HG02840 (cell line): ENCODE measurements around the gene SNRK.
"Not testable (repeated sequence)": the region's sequence is repeated elsewhere in the genome, so short reads cannot be mapped to it uniquely, and the experiment has no call there.

Experiments
- ATAC-seq: cut with Tn5 transposase; IDR thresholded peaks from one replicate; pipeline ENCODE4 v1.9.1; 2021; ENCODE audit warnings: mild to moderate bottlenecking, moderate library complexity, moderate number of reproducible peaks; ENCODE audit not compliant: unreplicated experiment, low FRiP score

The SNRK gene

DNA sequence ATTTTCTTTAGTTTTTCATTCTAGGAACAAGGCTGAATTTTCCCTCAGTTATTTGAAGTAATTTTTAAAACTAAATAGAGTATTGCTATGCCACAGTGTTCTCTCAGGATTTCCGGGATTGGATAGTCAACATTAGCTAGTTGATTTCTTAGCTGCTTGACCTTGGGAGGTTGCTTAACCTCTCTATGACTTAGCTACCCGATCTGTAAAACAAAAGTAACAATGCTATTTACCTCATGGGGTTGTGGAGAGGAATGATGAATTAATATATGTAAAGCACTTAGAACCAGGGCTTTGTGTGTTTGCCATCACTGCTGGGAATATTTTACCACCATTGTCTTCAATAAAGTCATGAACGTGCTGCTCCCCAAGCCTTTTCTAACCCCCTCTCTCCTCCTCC is 57.5 kb downstream of the SNRK start:
- no peak for ATAC-seq

- no peak for ATAC-seq
Observed at GRCh38 chr3:43344520-43344919, 58.2 kb downstream of the SNRK start.

DNA sequence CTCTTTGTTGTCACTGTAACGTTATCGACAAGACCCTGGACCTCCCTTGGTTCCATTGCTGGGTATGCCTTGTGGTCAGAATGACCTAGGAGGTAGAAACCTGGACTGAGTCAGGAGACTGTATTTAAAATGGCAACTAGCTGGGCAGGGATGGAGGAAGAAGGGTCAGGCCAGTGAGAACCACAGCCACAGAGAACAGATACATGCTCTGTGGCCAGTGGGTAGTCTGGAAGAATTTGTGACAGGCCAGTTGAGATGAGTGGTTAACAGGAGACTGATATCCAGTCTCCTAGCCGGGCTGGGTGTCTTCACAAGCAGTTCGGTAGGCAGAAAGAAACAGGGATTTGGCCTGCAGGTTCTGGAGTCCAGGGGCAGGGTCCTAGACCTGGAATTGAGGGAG is 58.9 kb downstream of the SNRK start:
- ATAC-seq: no peak

- ATAC-seq: no peak
Observed at GRCh38 chr3:43345877-43346276, 59.5 kb downstream of the SNRK start.

- ATAC-seq: no peak
Observed at GRCh38 chr3:43346978-43347749, 60.8 kb downstream of the SNRK start.

DNA sequence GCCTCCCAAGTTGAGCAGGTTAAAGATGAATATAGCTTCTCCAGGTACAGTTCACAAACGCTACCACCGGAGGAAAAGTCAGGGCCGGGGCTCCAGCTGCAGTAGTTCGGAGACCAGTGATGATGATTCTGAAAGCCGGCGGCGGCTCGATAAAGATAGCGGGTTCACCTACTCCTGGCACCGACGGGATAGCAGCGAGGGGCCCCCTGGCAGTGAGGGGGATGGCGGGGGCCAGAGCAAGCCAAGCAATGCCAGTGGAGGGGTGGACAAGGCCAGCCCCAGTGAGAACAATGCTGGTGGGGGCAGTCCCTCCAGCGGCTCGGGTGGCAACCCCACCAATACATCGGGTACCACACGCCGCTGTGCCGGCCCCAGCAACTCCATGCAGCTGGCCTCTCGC is 61.4 kb downstream of the SNRK start:
- no peak for ATAC-seq

GRCh38 chr3:43348350-43348749 is 62.0 kb downstream of the SNRK start:
- no peak for ATAC-seq

DNA sequence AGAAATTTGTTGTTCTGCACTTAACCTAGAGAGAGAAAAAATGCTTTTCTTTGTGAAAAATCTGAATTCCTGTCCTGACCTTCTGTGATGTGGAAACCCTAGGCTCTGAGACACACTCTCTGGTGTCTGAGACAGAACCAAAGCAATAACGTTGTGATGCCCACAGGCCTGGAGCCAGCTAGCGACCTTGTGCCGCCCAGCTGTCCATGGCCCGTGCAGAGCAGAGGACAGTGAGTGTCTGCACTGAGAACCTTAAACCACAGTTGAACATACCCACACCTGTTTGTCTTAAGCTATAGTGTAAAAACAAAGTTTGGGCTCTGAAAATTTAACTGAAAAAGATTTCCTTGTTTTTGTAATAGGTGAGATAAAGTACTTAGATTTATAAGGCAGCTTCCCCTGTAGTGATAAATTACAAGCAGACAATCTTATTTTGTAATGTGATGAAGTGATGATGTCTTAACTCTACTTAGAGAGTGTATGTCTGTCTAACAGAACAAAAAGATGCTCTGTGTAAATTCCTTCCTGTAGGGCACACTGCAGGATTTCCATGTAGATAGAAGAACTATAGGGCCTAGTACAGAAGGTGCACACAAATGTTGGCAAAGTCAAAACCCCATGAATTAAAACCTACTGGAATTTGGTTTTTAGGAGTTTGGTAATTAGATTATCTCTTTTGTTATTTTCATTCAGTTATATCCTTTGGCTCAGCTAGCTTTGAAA is 62.7 kb downstream of the SNRK start:
- ATAC-seq: no peak

- no peak for ATAC-seq
Observed at GRCh38 chr3:43349716-43350115, 63.4 kb downstream of the SNRK start.

GRCh38 chr3:43353393-43353792 is 67.1 kb downstream of the SNRK start:
- no peak for ATAC-seq

DNA sequence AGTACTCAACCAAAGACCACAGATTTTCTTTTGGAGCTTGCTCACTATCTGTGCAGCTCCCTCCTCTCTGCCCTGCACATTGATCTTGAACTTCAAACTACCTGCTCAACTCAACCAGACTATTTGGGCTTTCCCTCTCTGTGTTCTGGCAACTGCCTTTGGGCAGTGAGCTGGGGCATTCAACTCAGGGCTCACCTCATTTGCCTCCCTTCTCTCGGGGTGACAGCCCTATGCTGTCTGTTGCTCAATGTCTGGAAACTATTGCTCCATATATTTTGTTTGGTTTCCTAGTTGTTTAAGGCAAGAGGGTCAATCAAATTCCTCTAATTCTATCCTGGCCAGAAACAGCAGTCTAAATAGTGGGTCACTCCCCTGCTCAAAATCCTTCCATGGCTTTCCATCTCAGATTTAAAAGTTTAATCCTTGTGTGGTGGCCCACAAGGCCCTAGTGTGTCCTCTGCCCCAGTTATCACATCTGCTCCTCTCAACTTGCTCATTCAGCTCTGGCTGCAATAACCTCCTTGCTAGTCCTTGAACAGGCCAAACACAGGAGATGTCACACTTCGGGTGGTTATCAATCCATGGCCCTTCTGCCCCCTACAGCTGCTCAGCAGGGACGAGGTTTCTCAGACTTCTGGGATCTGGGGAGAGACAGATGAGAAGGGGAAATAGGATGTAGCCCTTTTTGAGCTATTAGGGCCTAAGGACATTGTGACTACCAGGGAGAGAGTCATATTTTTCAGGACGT is 67.8 kb downstream of the SNRK start:
- no peak for ATAC-seq

GRCh38 chr3:43356033-43356432 is 69.7 kb downstream of the SNRK start:
- not testable (repeated sequence) for ATAC-seq

DNA sequence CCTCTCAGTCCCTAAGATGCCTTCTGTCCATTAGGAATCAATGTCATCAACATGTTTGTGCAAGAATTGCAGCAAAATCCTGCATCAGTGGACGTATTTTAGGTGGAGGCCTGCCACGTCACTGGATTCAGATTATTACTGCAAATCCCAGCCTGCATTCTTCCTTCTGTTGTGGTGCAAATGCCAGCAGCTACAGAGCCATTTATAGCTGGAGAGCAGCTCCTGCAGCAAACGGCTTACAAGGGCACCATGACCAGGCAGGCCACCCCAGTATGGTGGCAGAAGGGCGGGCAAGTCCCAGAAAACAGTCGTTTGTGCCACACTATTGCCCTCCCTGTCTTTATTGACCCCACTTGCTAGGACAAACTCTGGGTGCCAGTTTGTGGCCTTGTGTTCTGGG is 74.7 kb downstream of the SNRK start:
- no peak for ATAC-seq

DNA sequence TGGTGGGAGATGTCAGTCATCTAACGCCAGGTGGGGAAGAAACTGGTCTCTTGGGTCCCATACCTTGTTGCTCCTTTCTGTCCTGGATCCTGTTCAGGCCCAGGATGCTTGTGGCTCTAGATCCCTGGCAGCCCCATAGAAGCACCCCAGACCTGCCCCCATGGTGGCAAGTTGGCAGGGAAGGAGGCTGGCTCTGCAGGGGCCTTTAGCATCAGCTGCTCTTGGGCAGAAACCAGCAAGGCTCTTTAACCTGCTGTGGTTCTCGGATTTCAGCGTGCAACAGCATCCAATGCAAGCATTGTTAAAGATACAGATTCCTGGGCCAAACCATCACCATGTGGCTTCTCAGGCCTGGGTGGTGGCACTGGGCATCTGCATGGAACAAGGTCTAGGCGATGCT is 75.8 kb downstream of the SNRK start:
- ATAC-seq: no peak

- no peak for ATAC-seq
Observed at GRCh38 chr3:43362961-43363360, 76.6 kb downstream of the SNRK start.

DNA sequence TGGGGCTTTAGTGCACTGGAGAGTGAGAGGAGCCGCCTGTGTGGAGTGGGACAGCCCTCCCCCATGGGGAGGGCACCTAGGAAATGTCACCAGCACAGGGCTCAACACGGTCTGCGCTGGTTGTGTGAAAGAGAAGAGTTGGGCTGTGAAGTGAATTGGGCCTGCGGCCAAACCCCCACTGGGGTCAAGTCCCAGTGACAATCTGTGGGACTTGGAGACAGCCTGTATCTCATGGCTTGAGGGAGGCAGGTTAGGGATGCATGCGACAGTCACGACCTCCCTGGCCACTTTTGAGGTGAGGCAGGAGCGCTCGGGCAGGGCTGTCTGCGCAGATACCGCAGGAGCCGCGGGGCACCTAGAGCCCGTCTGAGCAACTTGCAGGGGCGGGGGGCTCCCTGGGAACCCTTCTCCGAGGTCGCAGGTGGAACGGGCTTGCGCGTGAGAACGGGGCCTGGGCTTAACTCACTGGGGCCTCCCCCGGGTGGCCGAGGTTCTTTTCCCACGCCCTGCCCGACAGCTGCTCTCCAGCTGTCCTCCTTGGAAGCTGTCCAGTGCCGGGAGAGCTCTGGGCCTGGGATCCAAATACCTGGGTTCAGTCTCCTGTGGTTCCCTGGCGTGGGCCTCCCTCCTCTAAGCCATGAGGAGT is 77.4 kb downstream of the SNRK start:
- no peak for ATAC-seq

DNA sequence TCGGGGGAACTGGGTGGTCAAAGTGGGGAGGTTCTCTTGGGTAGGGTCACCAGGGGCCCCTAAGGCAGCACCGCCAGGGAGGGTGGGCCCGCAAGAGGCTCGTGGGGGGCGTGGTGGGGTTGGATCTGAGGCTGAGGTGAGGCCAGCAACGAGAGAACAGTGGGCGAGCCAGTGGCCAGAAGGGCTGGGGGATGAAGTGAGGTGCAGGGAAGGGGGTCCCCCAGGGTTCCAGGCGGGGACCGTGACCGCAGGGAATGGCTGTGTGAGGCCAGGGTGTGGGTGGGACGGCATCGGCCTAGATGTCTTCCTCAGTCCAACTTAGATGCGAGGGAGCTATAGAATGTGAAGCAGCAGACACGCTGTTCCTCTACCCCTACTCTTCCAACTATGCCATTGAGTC is 78.2 kb downstream of the SNRK start:
- ATAC-seq: no peak

DNA sequence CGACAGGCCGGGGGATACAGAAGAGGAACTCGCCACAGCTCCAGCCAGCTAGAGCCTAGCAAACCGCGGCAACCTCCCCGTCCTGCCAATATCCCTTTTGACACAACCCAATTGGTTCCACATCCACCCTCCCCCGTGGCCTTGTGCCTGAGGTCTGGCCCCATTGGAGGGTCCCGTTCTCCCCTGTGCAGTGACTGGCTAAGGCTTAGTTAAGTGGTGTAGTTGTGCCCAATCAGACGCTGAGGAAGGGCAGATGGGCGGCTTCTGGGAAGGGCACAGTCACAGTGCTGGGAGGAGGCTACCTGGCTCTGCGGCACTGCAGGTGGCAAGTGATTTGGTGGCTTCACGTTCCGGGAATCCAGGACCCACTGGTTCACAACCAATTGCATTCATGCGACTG is 78.6 kb downstream of the SNRK start:
- no peak for ATAC-seq

GRCh38 chr3:43365601-43366305 is 79.4 kb downstream of the SNRK start:
- no peak for ATAC-seq

GRCh38 chr3:43366481-43366880 is 80.1 kb downstream of the SNRK start:
- ATAC-seq: no peak
